Measurements from ENCODE around the gene ADAD1.

ADAD1 gene

DNA sequence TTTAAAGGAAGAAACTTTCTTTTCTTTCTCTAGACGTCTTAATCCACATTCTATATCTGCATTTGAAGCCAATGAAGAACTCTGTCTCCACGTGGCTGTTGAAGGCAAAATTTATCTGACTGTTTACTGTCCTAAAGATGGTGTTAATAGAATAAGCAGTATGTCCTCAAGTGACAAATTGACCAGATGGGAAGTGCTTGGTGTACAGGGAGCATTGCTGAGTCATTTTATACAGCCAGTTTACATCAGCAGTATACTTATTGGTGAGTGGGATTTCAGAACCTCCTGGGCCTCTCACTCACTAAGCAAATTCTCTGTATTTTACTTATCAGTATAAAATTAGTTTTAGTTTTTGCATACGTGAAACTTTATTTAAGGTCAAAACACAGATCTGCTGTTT, 33.7 kb downstream of the ADAD1 start:
- H3K27ac ChIP-seq, result no peak overlapping the region
- no peak for TF ChIP-seq CTCF (IDR thresholded peaks at IDR 0.05)

GRCh38 chr4:122423246-122423645, 44.4 kb downstream of the ADAD1 start:
- Histone ChIP-seq H3K4me3 (ENCODE audit: low read depth in 1 of 2, low read length in 1 of 2) (no peak overlapping the region), H3K4me1 (ENCODE audit: control insufficient read depth in 1 of 2, insufficient read depth in 1 of 2, low read depth in 1 of 2, low read length in 1 of 2) (no peaks in the 10 kb centered on the region), H3K27ac (no peak overlapping the region), H3K36me3 (no peaks in the 10 kb centered on the region), H3K27me3 (no peaks in the 10 kb centered on the region), H3K9me3 (no peaks in the 10 kb centered on the region)
- TF ChIP-seq CTCF (IDR thresholded peaks at IDR 0.05), result no peak

More for the DNA sequence above, 33.7 kb downstream of the ADAD1 start:
- Histone ChIP-seq H3K9me3 (no peaks in the 10 kb centered on the region), H3K36me3 (no peaks in the 10 kb centered on the region), H3K4me1 (ENCODE audit: control insufficient read depth in 1 of 2, insufficient read depth in 1 of 2, low read depth in 1 of 2, low read length in 1 of 2) (no peaks in the 10 kb centered on the region), H3K27me3 (no peaks in the 10 kb centered on the region), H3K4me3 (ENCODE audit: low read depth in 1 of 2, low read length in 1 of 2) (no peak overlapping the region)

GRCh38 chr4:122431351-122431750, 52.5 kb downstream of the ADAD1 start:
- no peak for TF ChIP-seq CTCF (IDR thresholded peaks at IDR 0.05)
- no peaks in the 10 kb centered on the region for H3K4me1 ChIP-seq (ENCODE audit: control insufficient read depth in 1 of 2, insufficient read depth in 1 of 2, low read depth in 1 of 2, low read length in 1 of 2)
- no peak overlapping the region for H3K4me3 ChIP-seq (ENCODE audit: low read depth in 1 of 2, low read length in 1 of 2)
- no peak overlapping the region for H3K27ac ChIP-seq
- no peaks in the 10 kb centered on the region for H3K36me3 ChIP-seq
- no peaks in the 10 kb centered on the region for H3K27me3 ChIP-seq
- H3K9me3 ChIP-seq, result no peaks in the 10 kb centered on the region

- no peak overlapping the region for H3K27ac ChIP-seq
- no peaks in the 10 kb centered on the region for H3K9me3 ChIP-seq
- no peaks in the 10 kb centered on the region for H3K36me3 ChIP-seq
- H3K4me3 ChIP-seq (ENCODE audit: low read depth in 1 of 2, low read length in 1 of 2), result no peak overlapping the region
- no peaks in the 10 kb centered on the region for H3K4me1 ChIP-seq (ENCODE audit: control insufficient read depth in 1 of 2, insufficient read depth in 1 of 2, low read depth in 1 of 2, low read length in 1 of 2)
- no peak for TF ChIP-seq CTCF (IDR thresholded peaks at IDR 0.05)
- H3K27me3 ChIP-seq, result no peaks in the 10 kb centered on the region
These were observed 55.5 kb downstream of the ADAD1 start for GRCh38 chr4:122434285-122434684.

DNA sequence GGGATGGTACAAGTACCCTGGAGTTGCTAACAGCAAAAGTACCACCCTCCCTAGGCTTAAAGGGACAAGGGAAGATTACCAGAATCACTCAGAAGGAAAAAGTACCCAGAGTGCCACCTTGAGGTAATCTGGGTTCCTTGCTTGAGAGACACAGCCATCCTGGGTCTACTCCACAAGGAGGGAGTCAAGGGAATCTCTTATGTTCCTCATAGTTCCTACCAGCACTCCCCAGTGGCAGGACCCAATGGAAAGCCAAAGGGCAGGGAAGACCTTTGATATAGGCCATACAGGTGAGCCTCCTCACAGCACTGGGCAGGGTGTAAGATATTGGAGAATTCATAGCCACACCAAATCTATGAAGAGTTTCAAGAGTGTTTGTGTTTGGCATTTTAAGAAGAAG, 72.0 kb downstream of the ADAD1 start:
- TF ChIP-seq CTCF (IDR thresholded peaks at IDR 0.05), result no peak
- Histone ChIP-seq H3K4me1 (ENCODE audit: control insufficient read depth in 1 of 2, insufficient read depth in 1 of 2, low read depth in 1 of 2, low read length in 1 of 2) (no peaks in the 10 kb centered on the region), H3K27me3 (no peaks in the 10 kb centered on the region), H3K36me3 (no peaks in the 10 kb centered on the region), H3K27ac (no peak overlapping the region), H3K9me3 (no peaks in the 10 kb centered on the region), H3K4me3 (ENCODE audit: low read depth in 1 of 2, low read length in 1 of 2) (no peak overlapping the region)
